22Rv1 (cell line): ENCODE measurements around the gene GINS3.
A peak's percentile ranks its signal among the peaks of the same experiment; 100 is the strongest.

Source experiments
- H3K27ac ChIP-seq: fragments of 450-650 bp; 2 replicates; pipeline ENCODE4 v1.5.1; 2017
- ZFX ChIP-seq: fragments of 450-650 bp; IDR thresholded peaks from 2 replicates; pipeline ENCODE4 v1.6.1; 2017; ENCODE audit warnings: antibody characterized with exemption, borderline replicate concordance
- TF ChIP-seq, protein P1 (sequence below): fragments of 450-650 bp; IDR thresholded peaks from 2 replicates; pipeline ENCODE4 v1.5.1; 2017; ENCODE audit warnings: mild to moderate bottlenecking

The GINS3 gene

DNA sequence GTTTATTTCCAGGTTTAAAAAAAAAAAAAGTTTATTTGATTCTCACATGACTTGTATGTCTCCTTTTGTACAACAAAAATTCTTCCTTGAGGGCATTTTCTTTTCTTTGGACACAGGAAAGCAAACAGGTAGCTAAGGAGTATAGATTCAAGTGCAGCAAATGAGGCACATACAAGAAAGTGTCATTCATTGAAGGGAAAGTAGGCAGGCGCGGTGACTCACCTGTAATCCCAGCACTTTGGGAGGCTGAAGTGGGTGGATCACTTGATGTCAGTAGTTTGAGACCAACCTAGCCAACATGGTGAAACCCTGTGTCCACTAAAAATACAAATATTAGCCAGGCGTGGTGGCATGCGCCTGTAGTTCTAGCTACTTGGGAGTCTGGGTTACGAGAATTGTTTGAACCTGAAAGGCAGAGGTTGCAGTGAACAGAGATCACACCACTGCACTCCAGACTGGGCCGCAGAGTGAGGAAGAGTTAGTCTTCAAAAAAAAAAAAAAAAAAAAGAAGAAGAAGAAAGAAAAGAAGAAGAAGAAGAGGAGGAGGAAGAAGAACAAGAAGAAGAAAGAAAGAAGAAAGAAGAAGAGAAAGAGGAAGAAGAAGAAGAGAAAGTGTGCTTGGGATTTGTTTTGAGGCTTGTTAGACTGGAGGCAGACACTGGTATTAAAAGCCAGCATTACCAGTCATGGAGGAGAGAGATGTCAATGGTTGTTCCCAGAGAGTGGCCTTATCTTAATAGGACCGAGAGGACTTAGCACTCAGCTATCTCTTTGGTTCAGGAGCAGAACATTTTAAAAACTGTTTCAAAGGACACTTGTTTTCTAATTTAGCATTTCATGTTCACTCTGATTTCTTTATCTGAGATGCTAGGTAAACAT, 19.7 kb downstream of the GINS3 start:
- TF ChIP-seq, protein P1, sequence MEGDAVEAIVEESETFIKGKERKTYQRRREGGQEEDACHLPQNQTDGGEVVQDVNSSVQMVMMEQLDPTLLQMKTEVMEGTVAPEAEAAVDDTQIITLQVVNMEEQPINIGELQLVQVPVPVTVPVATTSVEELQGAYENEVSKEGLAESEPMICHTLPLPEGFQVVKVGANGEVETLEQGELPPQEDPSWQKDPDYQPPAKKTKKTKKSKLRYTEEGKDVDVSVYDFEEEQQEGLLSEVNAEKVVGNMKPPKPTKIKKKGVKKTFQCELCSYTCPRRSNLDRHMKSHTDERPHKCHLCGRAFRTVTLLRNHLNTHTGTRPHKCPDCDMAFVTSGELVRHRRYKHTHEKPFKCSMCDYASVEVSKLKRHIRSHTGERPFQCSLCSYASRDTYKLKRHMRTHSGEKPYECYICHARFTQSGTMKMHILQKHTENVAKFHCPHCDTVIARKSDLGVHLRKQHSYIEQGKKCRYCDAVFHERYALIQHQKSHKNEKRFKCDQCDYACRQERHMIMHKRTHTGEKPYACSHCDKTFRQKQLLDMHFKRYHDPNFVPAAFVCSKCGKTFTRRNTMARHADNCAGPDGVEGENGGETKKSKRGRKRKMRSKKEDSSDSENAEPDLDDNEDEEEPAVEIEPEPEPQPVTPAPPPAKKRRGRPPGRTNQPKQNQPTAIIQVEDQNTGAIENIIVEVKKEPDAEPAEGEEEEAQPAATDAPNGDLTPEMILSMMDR, result no peak
- no peak for TF ChIP-seq ZFX
- peak overlapping the region; percentile 79 for H3K27ac ChIP-seq

DNA sequence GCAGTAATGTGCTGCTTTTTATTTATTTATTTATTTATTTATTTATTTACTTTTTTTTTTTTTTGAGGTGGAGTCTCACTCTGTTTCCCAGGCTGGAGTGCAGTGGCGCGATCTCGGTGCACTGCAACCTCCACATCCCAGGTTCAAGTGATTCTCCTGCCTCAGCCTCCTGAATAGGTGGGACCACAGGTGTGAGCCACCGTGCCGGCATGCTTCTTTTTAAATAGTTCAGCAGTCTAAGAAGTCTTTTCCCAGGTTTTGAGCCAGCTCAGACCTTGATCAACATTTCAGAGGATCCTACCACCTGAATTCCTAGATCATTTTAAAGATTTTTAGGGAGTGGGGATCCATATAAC, 20.3 kb downstream of the GINS3 start:
- peak overlapping the region; percentile 79 for H3K27ac ChIP-seq

DNA sequence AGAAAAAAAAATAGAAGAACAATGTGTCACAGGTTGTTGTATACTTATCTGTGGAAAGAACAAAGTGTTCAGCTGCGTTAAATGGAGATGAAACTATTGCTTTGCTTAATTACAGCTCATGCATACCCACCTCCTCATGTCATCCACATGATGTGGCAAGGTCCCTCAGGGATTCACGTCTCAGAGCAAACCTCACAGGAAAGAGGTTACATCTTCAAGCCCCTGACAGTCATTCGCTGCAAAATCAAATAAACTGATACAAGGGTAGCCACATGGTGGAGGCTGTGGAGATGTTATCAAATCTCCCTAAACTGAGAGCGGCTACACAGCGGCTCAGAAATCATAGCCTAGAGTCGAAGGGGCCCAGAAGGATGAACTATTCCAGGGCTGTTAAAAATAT, 21.1 kb downstream of the GINS3 start:
- no peak for TF ChIP-seq ZFX
- TF ChIP-seq, protein P1, result no peak
- peak overlapping the region; percentile 79 for H3K27ac ChIP-seq

DNA sequence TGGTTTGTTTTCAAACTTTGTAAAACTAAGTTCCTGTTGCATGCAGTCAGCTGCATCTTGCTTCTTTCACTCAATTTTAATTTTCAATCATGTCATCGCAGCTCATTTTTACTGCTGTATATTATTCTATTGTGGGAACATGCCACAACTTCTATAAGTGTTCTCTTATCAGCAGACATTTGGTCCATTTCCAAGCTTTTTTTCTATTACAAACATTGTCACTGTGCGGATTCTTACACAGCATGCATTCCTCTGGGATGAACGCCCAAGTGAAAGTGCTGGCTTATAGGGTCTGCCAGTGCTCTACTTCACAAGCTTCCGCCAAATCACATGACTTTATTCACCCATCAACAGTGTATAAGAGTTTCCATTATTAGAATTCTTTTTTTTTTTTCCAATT, 22.7 kb downstream of the GINS3 start:
- TF ChIP-seq ZFX, result no peak
- TF ChIP-seq, protein P1, result no peak
- no peak overlapping the region for H3K27ac ChIP-seq

DNA sequence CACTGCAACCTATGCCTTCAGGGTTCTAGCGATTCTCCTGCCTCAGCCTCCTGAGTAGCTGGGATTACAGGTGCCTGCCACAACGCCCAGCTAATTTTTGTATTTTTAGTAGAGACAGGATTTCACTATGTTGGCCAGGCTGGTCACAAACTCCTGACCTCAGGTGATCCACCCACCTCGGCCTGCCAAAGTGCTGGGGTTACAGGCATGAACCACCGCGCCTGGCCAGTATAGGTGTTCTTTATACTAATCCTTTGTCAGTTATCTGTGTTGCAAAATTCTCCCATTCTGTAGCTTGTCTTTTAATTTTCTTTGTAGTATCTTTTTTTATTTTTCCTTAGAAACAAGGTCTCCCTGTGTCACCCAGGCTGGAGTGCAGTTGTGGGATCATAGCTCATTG, 23.7 kb downstream of the GINS3 start:
- peak overlapping the region; percentile 59; the same call in 1 of the 2 replicates for H3K27ac ChIP-seq

DNA sequence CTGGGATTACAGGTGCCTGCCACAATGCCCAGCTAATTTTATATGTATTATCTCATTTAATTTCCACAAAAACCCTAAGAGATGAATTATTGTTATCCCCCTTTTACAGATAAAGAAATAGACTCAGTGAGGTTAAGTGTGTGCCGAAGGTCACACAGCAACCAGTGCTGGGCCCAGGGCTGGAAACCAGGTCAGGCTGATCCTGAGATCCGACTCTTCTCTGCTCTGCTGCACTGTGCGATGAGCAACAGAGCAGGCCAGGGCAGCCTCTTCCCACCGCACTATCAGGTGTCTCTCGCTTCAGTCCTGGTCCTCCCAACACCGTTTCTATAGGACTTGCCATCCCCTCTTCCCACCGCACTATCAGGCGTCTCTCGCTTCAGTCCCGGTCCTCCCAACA, 24.8 kb downstream of the GINS3 start:
- TF ChIP-seq, protein P1, result no peak
- TF ChIP-seq ZFX, result no peak
- H3K27ac ChIP-seq, result peak overlapping the region; percentile 59

DNA sequence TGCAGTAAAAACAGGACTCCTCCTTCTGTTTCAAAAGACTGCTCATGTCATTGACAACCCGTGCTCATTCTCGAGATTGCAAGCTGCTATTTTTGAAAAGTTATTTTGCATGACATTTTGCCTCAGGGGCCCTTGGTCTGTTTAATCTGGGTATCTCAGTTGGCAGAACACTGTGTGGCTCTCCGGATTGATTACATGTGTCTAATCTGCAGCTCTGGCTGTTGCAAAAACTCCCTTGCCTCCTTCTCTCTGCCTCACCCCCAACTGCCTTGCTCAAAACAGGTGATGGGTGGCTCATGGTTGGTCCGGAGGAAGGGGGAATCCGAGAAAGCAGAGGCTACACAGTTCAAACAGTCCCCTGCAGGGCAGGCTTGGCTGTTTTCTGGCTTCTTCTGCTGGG, 25.3 kb downstream of the GINS3 start:
- TF ChIP-seq ZFX, result no peak
- TF ChIP-seq, protein P1, result no peak

DNA sequence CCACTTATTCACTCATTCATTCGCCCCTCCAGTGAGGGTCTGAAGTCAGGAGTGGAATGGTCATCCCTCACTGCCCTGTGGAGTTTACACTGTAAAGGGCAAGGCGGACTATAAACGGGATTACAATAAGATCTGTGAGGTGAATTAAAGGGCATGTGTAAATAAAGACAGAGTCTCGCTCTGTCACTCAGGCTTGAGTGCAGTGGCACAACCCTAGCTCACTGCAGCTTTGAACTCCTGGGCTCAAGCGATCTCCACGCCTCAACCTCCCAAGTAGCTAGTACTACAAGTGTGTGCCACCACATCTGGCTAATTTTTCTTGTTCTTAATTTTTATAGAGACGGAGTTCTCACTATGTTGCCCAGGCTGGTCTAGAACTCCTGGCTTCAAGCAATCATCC, 25.8 kb downstream of the GINS3 start:
- H3K27ac ChIP-seq, result peak overlapping the region; percentile 59
- TF ChIP-seq, protein P1, result no peak
- TF ChIP-seq ZFX, result no peak

More for the DNA sequence above, 25.3 kb downstream of the GINS3 start:
- peak overlapping the region; percentile 59 for H3K27ac ChIP-seq
